Right renal cortex interstitium (tissue), 3 donors: ENCODE data around the gene CD6. TPM values are rescaled to one million over a fixed set of nuclear protein-coding genes. Genes with fewer than 3 reads are reported as not detected.
"Not testable (repeated sequence)": the region's sequence is repeated elsewhere in the genome, so short reads cannot be mapped to it uniquely, and the experiment has no call there.

ENCODE experiments used
- DNase-seq, 3 donors: peaks; one replicate each; pipeline ENCODE4 v3.0.0-alpha.2; 2013; ENCODE audit warnings: low read depth in 3 of 3, low spot score in 2 of 3
- polyA plus RNA-seq, 3 donors: library from polyadenylated mRNA; unstranded; fragments of 120-200 nt; gene quantifications; one replicate each; pipeline ENCODE4 v1.2.1, GENCODE V29; 2013; ENCODE audit not compliant: insufficient read length in 3 of 3

The CD6 gene
- polyA plus RNA-seq, 3 donors, result 0.82 to 1.5 (median 1.1) TPM

GRCh38 chr11:60951904-60952741, 19.4 kb upstream of the CD6 start, which contains the start of gene SLC15A3:
SLC15A3 (minus strand) TSS chr11:60952176; CDS start chr11:60951551, 625 bp downstream.
- peak in 2 of 3 donors; percentile 40 to 41 for DNase-seq

- no peak for DNase-seq
Observed at GRCh38 chr11:60952742-60953170, 18.7 kb upstream of the CD6 start.

GRCh38 chr11:60953781-60954180, 17.7 kb upstream of the CD6 start:
- no peak for DNase-seq

GRCh38 chr11:60954421-60954820, 17.1 kb upstream of the CD6 start:
- no peak for DNase-seq

GRCh38 chr11:60955571-60955970, 15.9 kb upstream of the CD6 start:
- DNase-seq, result no peak

GRCh38 chr11:60957188-60957587, 14.3 kb upstream of the CD6 start:
- no peak for DNase-seq

GRCh38 chr11:60959431-60959830, 12.0 kb upstream of the CD6 start:
- DNase-seq, result no peak

- no peak for DNase-seq
Observed at GRCh38 chr11:60960405-60960804, 11.1 kb upstream of the CD6 start.

- DNase-seq, result no peak
Observed at GRCh38 chr11:60964801-60965200, 6.7 kb upstream of the CD6 start.

- DNase-seq, result no peak
Observed at GRCh38 chr11:60966890-60967289, 4.6 kb upstream of the CD6 start.

GRCh38 chr11:60968223-60968622, 3.3 kb upstream of the CD6 start:
- no peak for DNase-seq

GRCh38 chr11:60970369-60970774, 1.1 kb upstream of the CD6 start:
- DNase-seq, result no peak

GRCh38 chr11:60970890-60971289, 590 bp upstream of the CD6 start:
- DNase-seq, result no peak

- no peak for DNase-seq
Observed at GRCh38 chr11:60972182-60973030, 926 bp downstream of the CD6 start.

GRCh38 chr11:60973699-60974098, 2.2 kb downstream of the CD6 start:
- DNase-seq, result no peak

GRCh38 chr11:60974316-60974715, 2.8 kb downstream of the CD6 start:
- DNase-seq, result not testable (repeated sequence)

- DNase-seq, result no peak
Observed at GRCh38 chr11:60974726-60975125, 3.2 kb downstream of the CD6 start.

- no peak for DNase-seq
Observed at GRCh38 chr11:60977224-60977623, 5.7 kb downstream of the CD6 start.

GRCh38 chr11:60977836-60978235, 6.4 kb downstream of the CD6 start:
- no peak for DNase-seq

- no peak for DNase-seq
Observed at GRCh38 chr11:60978546-60979380, 7.3 kb downstream of the CD6 start.

- no peak for DNase-seq
Observed at GRCh38 chr11:60981515-60981914, 10.0 kb downstream of the CD6 start.
